Neural crest cell (in vitro differentiated cells): ENCODE data around the gene WNT1. TPM values are rescaled to one million over a fixed set of nuclear protein-coding genes. Genes with fewer than 3 reads are reported as not detected.

Source experiments
- DNase-seq: peaks from one replicate; pipeline ENCODE4 v3.0.0; 2021; ENCODE audit warnings: low read depth, mixed read lengths, low spot score
- H3K27ac Mint-ChIP-seq: one replicate; pipeline ENCODE4 v1.8.0; 2021; ENCODE audit warnings: mild to moderate bottlenecking, mixed read lengths; ENCODE audit not compliant: unreplicated experiment
- H3K27me3 Mint-ChIP-seq: 2 replicates; pipeline ENCODE4 v1.8.0; 2021; ENCODE audit warnings: low read depth, mild to moderate bottlenecking, mixed read lengths
- H3K36me3 Mint-ChIP-seq: 2 replicates; pipeline ENCODE4 v1.8.0; 2021; ENCODE audit warnings: low read depth, mild to moderate bottlenecking, mixed read lengths
- H3K4me1 Mint-ChIP-seq: 2 replicates; pipeline ENCODE4 v1.8.0; 2021; ENCODE audit warnings: mixed read lengths
- H3K4me3 Mint-ChIP-seq: one replicate; pipeline ENCODE4 v1.8.0; 2021; ENCODE audit warnings: mild to moderate bottlenecking, mixed read lengths
- H3K9me3 Mint-ChIP-seq: 2 replicates; pipeline ENCODE4 v1.8.0; 2021; ENCODE audit warnings: mixed read lengths
- CTCF ChIP-seq: fragments of 200-600 bp; sonication (generic); conservative IDR thresholded peaks from 2 replicates; pipeline ENCODE4 v1.5.0; 2021; ENCODE audit warnings: antibody characterized with exemption, mild to moderate bottlenecking
- total RNA-seq: library from RNA; stranded (reverse); gene quantifications from 2 replicates; pipeline ENCODE4 v1.2.1, GENCODE V29; 2021

Gene WNT1
- total RNA-seq, 1 donor from 2014 or later = 2.1 TPM

GRCh38 chr12:48954841-48955501, 23.2 kb upstream of the WNT1 start:
- Mint-ChIP-seq H3K9me3 (no peaks in the 10 kb centered on the region), H3K4me1 (peaks cover 35% of the 10 kb centered on the region), H3K27ac (no peak overlapping the region), H3K27me3 (peaks cover 8% of the 10 kb centered on the region), H3K4me3 (peak overlapping the region; percentile 100), H3K36me3 (no peaks in the 10 kb centered on the region)
- no peak for TF ChIP-seq CTCF
- DNase-seq = no peak

GRCh38 chr12:48956279-48957140, 21.6 kb upstream of the WNT1 start:
- Mint-ChIP-seq H3K4me1 (peaks cover 35% of the 10 kb centered on the region), H3K9me3 (no peaks in the 10 kb centered on the region), H3K27ac (peak overlapping the region; percentile 96), H3K4me3 (peak overlapping the region; percentile 100), H3K27me3 (peaks cover 19% of the 10 kb centered on the region), H3K36me3 (no peaks in the 10 kb centered on the region)
- peak; percentile 41 for TF ChIP-seq CTCF
- DNase-seq = peak; percentile 70

- no peaks in the 10 kb centered on the region for H3K9me3 Mint-ChIP-seq
- H3K27ac Mint-ChIP-seq = peak within 1 kb of the TSS; percentile 89
- peak within 1 kb of the TSS; percentile 100 for H3K4me3 Mint-ChIP-seq
- H3K4me1 Mint-ChIP-seq = peaks cover 33% of the 10 kb centered on the region
- peak; percentile 93 for DNase-seq
- peaks cover 24% of the 10 kb centered on the region for H3K27me3 Mint-ChIP-seq
- no peaks in the 10 kb centered on the region for H3K36me3 Mint-ChIP-seq
- TF ChIP-seq CTCF = peak; percentile 13
Measured at GRCh38 chr12:48957141-48958048, 20.7 kb upstream of the WNT1 start, which contains the start of gene ARF3. Gene ARF3, minus strand, starts transcription at chr12:48957487. Its CDS starts 16,392 bp downstream, at chr12:48941095.

GRCh38 chr12:48958049-48958388, 20.1 kb upstream of the WNT1 start:
- Mint-ChIP-seq H3K4me3 (peak overlapping the region; percentile 100), H3K4me1 (peaks cover 30% of the 10 kb centered on the region), H3K27ac (no peak overlapping the region), H3K9me3 (no peaks in the 10 kb centered on the region), H3K36me3 (no peaks in the 10 kb centered on the region), H3K27me3 (peaks cover 26% of the 10 kb centered on the region)
- no peak for DNase-seq
- no peak for TF ChIP-seq CTCF

- no peak for TF ChIP-seq CTCF
- no peaks in the 10 kb centered on the region for H3K36me3 Mint-ChIP-seq
- H3K4me1 Mint-ChIP-seq = peaks cover 15% of the 10 kb centered on the region
- DNase-seq = no peak
- H3K27ac Mint-ChIP-seq = no peak overlapping the region
- no peaks in the 10 kb centered on the region for H3K9me3 Mint-ChIP-seq
- H3K27me3 Mint-ChIP-seq = peaks cover 40% of the 10 kb centered on the region
- H3K4me3 Mint-ChIP-seq = peak overlapping the region; percentile 50
Measured at GRCh38 chr12:48960834-48961233, 17.3 kb upstream of the WNT1 start.
